ENCODE measurements around the gene ZSWIM1. TPM values are rescaled to one million over a fixed set of nuclear protein-coding genes. Genes with fewer than 3 reads are reported as not detected.

The ZSWIM1 gene
- total RNA-seq, 1 donor from 2014 or later: 9.0 TPM

DNA sequence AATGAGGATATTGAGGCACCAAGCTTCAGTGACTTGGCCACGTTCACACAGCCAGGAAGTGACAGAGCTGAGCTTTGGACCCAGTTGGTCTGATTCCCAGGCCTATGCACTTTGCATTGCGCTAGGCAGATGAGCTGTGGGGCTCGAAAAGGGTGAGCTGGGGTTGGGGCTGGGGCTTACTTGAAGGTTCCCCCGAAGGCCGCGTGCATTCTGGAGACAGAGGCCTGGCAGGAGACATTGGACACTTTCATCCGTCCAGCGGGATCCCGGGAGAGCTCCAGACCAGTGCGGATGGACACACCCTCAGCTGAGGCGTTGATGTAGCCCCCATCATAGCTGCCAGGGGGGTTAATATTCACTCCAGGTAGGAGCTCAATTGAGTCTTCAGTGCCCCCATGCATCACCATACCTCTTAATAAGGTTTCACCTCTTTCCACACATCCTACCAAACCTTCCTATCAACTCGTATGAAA is 28.3 kb downstream of the ZSWIM1 start:
- TF ChIP-seq, protein P1, sequence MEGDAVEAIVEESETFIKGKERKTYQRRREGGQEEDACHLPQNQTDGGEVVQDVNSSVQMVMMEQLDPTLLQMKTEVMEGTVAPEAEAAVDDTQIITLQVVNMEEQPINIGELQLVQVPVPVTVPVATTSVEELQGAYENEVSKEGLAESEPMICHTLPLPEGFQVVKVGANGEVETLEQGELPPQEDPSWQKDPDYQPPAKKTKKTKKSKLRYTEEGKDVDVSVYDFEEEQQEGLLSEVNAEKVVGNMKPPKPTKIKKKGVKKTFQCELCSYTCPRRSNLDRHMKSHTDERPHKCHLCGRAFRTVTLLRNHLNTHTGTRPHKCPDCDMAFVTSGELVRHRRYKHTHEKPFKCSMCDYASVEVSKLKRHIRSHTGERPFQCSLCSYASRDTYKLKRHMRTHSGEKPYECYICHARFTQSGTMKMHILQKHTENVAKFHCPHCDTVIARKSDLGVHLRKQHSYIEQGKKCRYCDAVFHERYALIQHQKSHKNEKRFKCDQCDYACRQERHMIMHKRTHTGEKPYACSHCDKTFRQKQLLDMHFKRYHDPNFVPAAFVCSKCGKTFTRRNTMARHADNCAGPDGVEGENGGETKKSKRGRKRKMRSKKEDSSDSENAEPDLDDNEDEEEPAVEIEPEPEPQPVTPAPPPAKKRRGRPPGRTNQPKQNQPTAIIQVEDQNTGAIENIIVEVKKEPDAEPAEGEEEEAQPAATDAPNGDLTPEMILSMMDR (IDR thresholded peaks at IDR 0.05; ENCODE audit: insufficient read depth, low read depth, low read length): no peak
- TF ChIP-seq EZH2 (IDR thresholded peaks at IDR 0.05; ENCODE audit: insufficient read depth, low read length): no peak

DNA sequence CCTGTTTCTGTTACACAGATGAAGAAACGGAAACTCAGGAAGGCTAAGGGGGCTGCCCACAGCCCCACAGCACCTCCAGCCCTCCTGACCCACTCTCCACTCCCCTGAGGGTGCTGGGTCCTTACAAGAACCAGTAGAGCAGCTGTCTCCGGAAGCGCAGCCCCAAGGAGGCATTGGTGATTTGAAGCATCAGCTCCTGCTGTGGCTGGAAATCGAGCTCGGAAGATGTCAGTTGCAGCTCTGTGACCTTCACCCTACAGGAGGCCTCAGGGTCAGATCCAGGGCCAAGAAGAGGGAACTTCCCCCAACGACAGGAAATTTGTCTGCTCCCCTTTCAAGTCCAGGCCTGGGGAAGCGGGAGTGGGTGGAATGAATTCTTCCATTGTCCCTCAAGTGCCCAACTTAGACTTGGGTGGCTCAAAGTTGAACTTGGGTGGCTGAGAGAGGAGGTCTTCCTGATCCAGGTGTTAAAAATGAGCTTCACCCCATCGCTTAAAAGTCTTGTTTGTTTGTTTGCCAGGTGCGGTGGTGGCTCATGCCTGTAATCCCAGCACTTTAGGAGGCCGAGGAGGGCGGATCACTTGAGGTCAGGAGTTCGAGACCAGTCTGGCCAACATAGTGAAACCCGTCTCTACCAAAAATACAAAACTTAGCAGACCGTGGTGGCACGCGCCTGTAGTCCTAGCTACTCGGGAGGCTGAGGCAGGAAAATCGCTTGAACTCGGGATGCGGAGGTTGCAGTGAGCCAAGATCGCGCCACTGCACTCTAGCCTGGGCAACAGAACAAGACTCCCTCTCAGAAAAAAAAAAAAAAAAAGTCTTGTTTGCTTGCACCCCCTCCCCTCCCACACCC is 29.0 kb downstream of the ZSWIM1 start:
- FAIRE-seq (no peak), DNase-seq (ENCODE audit: low read depth) (no peak)
- H3K4me3 Mint-ChIP-seq (ENCODE audit: unreplicated experiment): peak overlapping the region; percentile 89
- Histone ChIP-seq H3K4me2 (ENCODE audit: low read length) (peak overlapping the region; percentile 78), H4K20me1 (ENCODE audit: insufficient read depth, low read length) (no peaks in the 10 kb centered on the region), H2AFZ (ENCODE audit: low read depth, low read length) (peak overlapping the region; percentile 20), H3K9ac (ENCODE audit: low read length) (no peak overlapping the region), H3K79me2 (ENCODE audit: insufficient read depth, low read length) (peaks cover 2% of the 10 kb centered on the region), H3K36me3 (ENCODE audit: insufficient read depth, low read length) (peaks cover 2% of the 10 kb centered on the region), H3K4me3 (ENCODE audit: insufficient read depth, low read depth, low read length) (no peak overlapping the region), H3K4me1 (ENCODE audit: insufficient read depth, low read length) (peaks cover 28% of the 10 kb centered on the region), H3K27me3 (ENCODE audit: insufficient read depth, low read length) (no peaks in the 10 kb centered on the region), H3K27ac (ENCODE audit: low read depth, low read length) (no peak overlapping the region), H3K9me3 (ENCODE audit: insufficient read depth, low read depth, low read length) (no peaks in the 10 kb centered on the region)
- peaks cover 10% of the 10 kb centered on the region for H3K9me3 Mint-ChIP-seq (ENCODE audit: unreplicated experiment)
- peaks cover 30% of the 10 kb centered on the region for H3K36me3 Mint-ChIP-seq (ENCODE audit: low read depth, unreplicated experiment)
- H3K4me1 Mint-ChIP-seq (ENCODE audit: low read depth, unreplicated experiment): peaks cover 14% of the 10 kb centered on the region
- TF ChIP-seq, protein P1 (IDR thresholded peaks at IDR 0.05; ENCODE audit: insufficient read depth, low read depth, low read length): no peak
- no peak for TF ChIP-seq EZH2 (IDR thresholded peaks at IDR 0.05; ENCODE audit: insufficient read depth, low read length)
- H3K27ac Mint-ChIP-seq (ENCODE audit: unreplicated experiment): peak overlapping the region; percentile 79
- no peaks in the 10 kb centered on the region for H3K27me3 Mint-ChIP-seq (ENCODE audit: low read depth, unreplicated experiment)

More for the DNA sequence above, 28.3 kb downstream of the ZSWIM1 start:
- H3K79me2 ChIP-seq (ENCODE audit: insufficient read depth, low read length): peaks cover 2% of the 10 kb centered on the region
- H3K36me3 ChIP-seq (ENCODE audit: insufficient read depth, low read length): peaks cover 2% of the 10 kb centered on the region
- no peak for DNase-seq (ENCODE audit: low read depth)
- Mint-ChIP-seq H3K27ac (ENCODE audit: unreplicated experiment) (no peak overlapping the region), H3K27me3 (ENCODE audit: low read depth, unreplicated experiment) (no peaks in the 10 kb centered on the region), H3K4me3 (ENCODE audit: unreplicated experiment) (no peak overlapping the region), H3K4me1 (ENCODE audit: low read depth, unreplicated experiment) (peaks cover 14% of the 10 kb centered on the region), H3K9me3 (ENCODE audit: unreplicated experiment) (peaks cover 10% of the 10 kb centered on the region), H3K36me3 (ENCODE audit: low read depth, unreplicated experiment) (peaks cover 32% of the 10 kb centered on the region)
- peaks cover 28% of the 10 kb centered on the region for H3K4me1 ChIP-seq (ENCODE audit: insufficient read depth, low read length)
- H3K27me3 ChIP-seq (ENCODE audit: insufficient read depth, low read length): no peaks in the 10 kb centered on the region
- no peak overlapping the region for H3K27ac ChIP-seq (ENCODE audit: low read depth, low read length)
- H3K9me3 ChIP-seq (ENCODE audit: insufficient read depth, low read depth, low read length): no peaks in the 10 kb centered on the region
- H3K9ac ChIP-seq (ENCODE audit: low read length): no peak overlapping the region
- FAIRE-seq: no peak
- no peak overlapping the region for H2AFZ ChIP-seq (ENCODE audit: low read depth, low read length)
- H3K4me3 ChIP-seq (ENCODE audit: insufficient read depth, low read depth, low read length): no peak overlapping the region
- no peak overlapping the region for H3K4me2 ChIP-seq (ENCODE audit: low read length)
- H4K20me1 ChIP-seq (ENCODE audit: insufficient read depth, low read length): peaks cover 3% of the 10 kb centered on the region
